ENCODE results near the gene CDH20. TPM values are rescaled to one million over a fixed set of nuclear protein-coding genes. Genes with fewer than 3 reads are reported as not detected.

CDH20 gene
- total RNA-seq: under 0.01 TPM in 1 of 2 replicates, not detected in the other

GRCh38 chr18:61333271-61333745, at the start of gene CDH20:
CDH20 (plus strand) TSS chr18:61333430.

Measured in bronchial smooth muscle cell (primary cell).